GM19351 (cell line): ENCODE measurements around the gene LETM1.

Experiments used
- ATAC-seq: cut with Tn5 transposase; IDR thresholded peaks from one replicate; pipeline ENCODE4 v1.9.1; 2021; ENCODE audit warnings: mild to moderate bottlenecking, moderate library complexity; ENCODE audit not compliant: unreplicated experiment

Gene LETM1

GRCh38 chr4:1783015-1783414 is 72.9 kb downstream of the LETM1 start:
- no peak for ATAC-seq

- no peak for ATAC-seq
These were observed 75.5 kb downstream of the LETM1 start for GRCh38 chr4:1780435-1780834.

- ATAC-seq = no peak
These were observed 76.2 kb downstream of the LETM1 start for GRCh38 chr4:1779588-1780382.

- ATAC-seq = no peak
These were observed 77.1 kb downstream of the LETM1 start for GRCh38 chr4:1778642-1779392.

GRCh38 chr4:1777822-1778641 is 77.9 kb downstream of the LETM1 start:
- no peak for ATAC-seq

- ATAC-seq = no peak
These were observed 79.3 kb downstream of the LETM1 start for GRCh38 chr4:1776521-1777161.

- ATAC-seq = no peak
These were observed 80.0 kb downstream of the LETM1 start for GRCh38 chr4:1775731-1776500.

- no peak for ATAC-seq
These were observed 82.2 kb downstream of the LETM1 start for GRCh38 chr4:1773754-1774153.

- ATAC-seq = no peak
These were observed 83.0 kb downstream of the LETM1 start for GRCh38 chr4:1772853-1773538.

GRCh38 chr4:1771555-1772305 is 84.2 kb downstream of the LETM1 start:
- no peak for ATAC-seq

GRCh38 chr4:1770791-1771231 is 85.1 kb downstream of the LETM1 start:
- ATAC-seq = no peak

GRCh38 chr4:1770245-1770644 is 85.7 kb downstream of the LETM1 start:
- no peak for ATAC-seq

- no peak for ATAC-seq
These were observed 86.3 kb downstream of the LETM1 start for GRCh38 chr4:1769692-1770091.

- no peak for ATAC-seq
These were observed 87.5 kb downstream of the LETM1 start for GRCh38 chr4:1768367-1769034.

GRCh38 chr4:1767770-1768366 is 88.1 kb downstream of the LETM1 start:
- no peak for ATAC-seq

GRCh38 chr4:1767061-1767769 is 88.7 kb downstream of the LETM1 start:
- no peak for ATAC-seq
